Nephron progenitor cell (in vitro differentiated cells): ENCODE data around the gene PPP2R5A.
A peak's percentile ranks its signal among the peaks of the same experiment; 100 is the strongest.

Experiments used
- DNase-seq: peaks from one replicate; pipeline ENCODE4 v3.0.0; 2021
- H3K27ac Mint-ChIP-seq: 2 replicates; pipeline ENCODE4 v1.8.0; 2021; ENCODE audit warnings: mild to moderate bottlenecking, moderate library complexity, mixed read lengths
- H3K27me3 Mint-ChIP-seq: 2 replicates; pipeline ENCODE4 v1.8.0; 2021; ENCODE audit warnings: mild to moderate bottlenecking, low read depth, mixed read lengths; ENCODE audit not compliant: poor library complexity
- H3K36me3 Mint-ChIP-seq: 2 replicates; pipeline ENCODE4 v1.8.0; 2021; ENCODE audit warnings: low read depth, mixed read lengths
- H3K4me1 Mint-ChIP-seq: 2 replicates; pipeline ENCODE4 v1.8.0; 2021; ENCODE audit warnings: mixed read lengths
- H3K4me3 Mint-ChIP-seq: 2 replicates; pipeline ENCODE4 v1.8.0; 2021; ENCODE audit warnings: mild to moderate bottlenecking, moderate library complexity, mixed read lengths
- H3K9me3 Mint-ChIP-seq: 2 replicates; pipeline ENCODE4 v1.8.0; 2021; ENCODE audit warnings: mild to moderate bottlenecking, moderate library complexity, mixed read lengths
- CTCF ChIP-seq: fragments of 200-600 bp; sonication (generic); IDR thresholded peaks from 2 replicates; pipeline ENCODE4 v1.5.0; 2021; ENCODE audit warnings: antibody characterized with exemption

Gene PPP2R5A

DNA sequence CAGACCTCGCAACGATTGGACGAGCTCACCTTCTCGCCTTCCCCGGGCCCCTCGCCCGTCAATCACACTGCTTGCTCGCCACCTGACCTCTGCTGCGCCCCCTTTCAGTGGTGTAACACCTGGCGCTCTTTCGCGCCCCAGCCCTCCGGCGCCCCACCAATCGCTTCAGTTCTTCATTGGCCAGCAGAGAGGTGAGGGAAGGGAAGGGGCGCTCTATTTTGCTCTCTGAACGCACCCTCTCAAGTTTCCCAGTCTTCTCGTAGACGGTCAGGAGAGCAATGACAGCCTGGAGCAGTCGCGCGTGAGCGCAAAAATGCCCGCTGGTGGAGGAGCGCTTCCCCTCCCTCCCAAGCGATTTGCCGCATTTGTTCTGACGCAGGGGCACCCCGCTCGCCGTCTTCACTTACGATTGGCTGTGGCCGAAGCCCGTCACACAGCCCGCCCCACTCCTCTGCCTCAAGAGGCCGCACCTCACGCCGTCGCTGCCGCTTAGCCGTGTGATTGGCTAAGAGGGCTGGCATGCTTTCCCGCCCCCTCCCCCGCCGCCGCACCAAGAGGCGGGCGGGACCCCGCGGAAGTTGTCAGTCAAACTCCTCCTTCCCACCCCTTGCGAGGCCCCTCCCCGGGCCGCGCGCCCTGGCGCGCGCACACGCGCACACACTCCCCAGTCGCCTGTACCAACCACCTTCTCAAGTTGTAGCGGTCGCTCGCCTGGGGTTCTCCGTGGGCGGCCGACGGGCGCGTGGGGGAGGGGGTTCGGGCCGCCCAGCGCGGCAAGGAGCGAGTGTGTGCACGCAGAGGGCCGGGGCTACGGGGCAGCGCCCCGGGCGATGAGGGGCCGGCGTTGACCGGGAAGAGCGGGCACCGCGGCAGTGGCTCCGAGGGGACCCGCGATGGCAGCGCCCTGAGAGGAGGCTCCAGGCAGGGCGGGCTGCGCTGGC lies at the start of gene PPP2R5A:
PPP2R5A (plus strand) TSS at position 667 of the 941 bp plus-strand sequence. CDS start 701 bp downstream, outside the sequence.
- H3K9me3 Mint-ChIP-seq, result peaks cover 7% of the 10 kb centered on the region
- DNase-seq, result peak; percentile 97
- peak within 1 kb of the TSS; percentile 98 for H3K4me3 Mint-ChIP-seq
- peaks cover 42% of the 10 kb centered on the region for H3K4me1 Mint-ChIP-seq
- no peak for TF ChIP-seq CTCF
- H3K27me3 Mint-ChIP-seq, result peaks cover 13% of the 10 kb centered on the region
- peak within 1 kb of the TSS; percentile 99 for H3K27ac Mint-ChIP-seq
- no peaks in the 10 kb centered on the region for H3K36me3 Mint-ChIP-seq

- Mint-ChIP-seq H3K4me1 (peaks cover 15% of the 10 kb centered on the region), H3K4me3 (no peak overlapping the region), H3K27ac (no peak overlapping the region), H3K9me3 (peaks cover 4% of the 10 kb centered on the region), H3K27me3 (no peaks in the 10 kb centered on the region), H3K36me3 (no peaks in the 10 kb centered on the region)
- no peak for DNase-seq
- no peak for TF ChIP-seq CTCF
Measured at GRCh38 chr1:212235857-212236256, 49.4 kb upstream of the PPP2R5A start.

- H3K9me3 Mint-ChIP-seq, result peaks cover 4% of the 10 kb centered on the region
- peaks cover 8% of the 10 kb centered on the region for H3K4me1 Mint-ChIP-seq
- TF ChIP-seq CTCF, result no peak
- H3K27ac Mint-ChIP-seq, result no peak overlapping the region
- no peaks in the 10 kb centered on the region for H3K27me3 Mint-ChIP-seq
- no peak for DNase-seq
- H3K4me3 Mint-ChIP-seq, result no peak overlapping the region
- no peaks in the 10 kb centered on the region for H3K36me3 Mint-ChIP-seq
Measured at GRCh38 chr1:212236664-212237220, 48.5 kb upstream of the PPP2R5A start.

- DNase-seq, result no peak
- H3K36me3 Mint-ChIP-seq, result no peaks in the 10 kb centered on the region
- peaks cover 8% of the 10 kb centered on the region for H3K4me1 Mint-ChIP-seq
- no peak for TF ChIP-seq CTCF
- no peaks in the 10 kb centered on the region for H3K27me3 Mint-ChIP-seq
- H3K27ac Mint-ChIP-seq, result no peak overlapping the region
- H3K4me3 Mint-ChIP-seq, result no peak overlapping the region
- H3K9me3 Mint-ChIP-seq, result peaks cover 4% of the 10 kb centered on the region
Measured at GRCh38 chr1:212237651-212238050, 47.6 kb upstream of the PPP2R5A start.

- no peaks in the 10 kb centered on the region for H3K36me3 Mint-ChIP-seq
- peaks cover under 1% of the 10 kb centered on the region for H3K9me3 Mint-ChIP-seq
- TF ChIP-seq CTCF, result no peak
- no peak for DNase-seq
- H3K4me3 Mint-ChIP-seq, result no peak overlapping the region
- H3K4me1 Mint-ChIP-seq, result peaks cover 13% of the 10 kb centered on the region
- no peaks in the 10 kb centered on the region for H3K27me3 Mint-ChIP-seq
- no peak overlapping the region for H3K27ac Mint-ChIP-seq
Measured at GRCh38 chr1:212238552-212238951, 46.7 kb upstream of the PPP2R5A start.
